ENCODE measurements around the gene KPNA5.

DNA sequence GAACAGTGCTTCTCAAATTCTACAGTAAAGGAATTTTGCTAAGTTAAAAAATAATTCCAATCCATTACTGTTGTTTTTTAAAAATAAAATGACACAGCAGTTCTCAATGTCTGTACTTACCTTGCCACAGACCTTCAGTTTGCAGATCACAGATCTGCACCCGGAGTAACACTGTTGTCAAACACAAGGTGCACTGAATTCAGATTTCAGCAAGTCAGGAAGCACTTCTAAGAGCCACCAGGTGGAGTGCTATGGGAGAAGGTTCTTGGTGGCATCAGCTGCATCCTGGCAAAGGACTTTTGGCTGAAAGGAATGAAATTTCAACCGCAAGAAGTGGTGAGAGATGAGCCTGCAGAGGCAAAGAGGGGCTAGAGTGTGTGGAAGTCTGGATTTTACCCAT is 47.3 kb upstream of the KPNA5 start:
- no peak for TF ChIP-seq EZH2 (IDR thresholded peaks at IDR 0.05; ENCODE audit: borderline replicate concordance, insufficient read depth, low read length, poor library complexity, severe bottlenecking)
- no peak for TF ChIP-seq SMC3 (conservative IDR thresholded peaks at IDR 0.05; ENCODE audit: poor library complexity)
- TF ChIP-seq, protein P1, sequence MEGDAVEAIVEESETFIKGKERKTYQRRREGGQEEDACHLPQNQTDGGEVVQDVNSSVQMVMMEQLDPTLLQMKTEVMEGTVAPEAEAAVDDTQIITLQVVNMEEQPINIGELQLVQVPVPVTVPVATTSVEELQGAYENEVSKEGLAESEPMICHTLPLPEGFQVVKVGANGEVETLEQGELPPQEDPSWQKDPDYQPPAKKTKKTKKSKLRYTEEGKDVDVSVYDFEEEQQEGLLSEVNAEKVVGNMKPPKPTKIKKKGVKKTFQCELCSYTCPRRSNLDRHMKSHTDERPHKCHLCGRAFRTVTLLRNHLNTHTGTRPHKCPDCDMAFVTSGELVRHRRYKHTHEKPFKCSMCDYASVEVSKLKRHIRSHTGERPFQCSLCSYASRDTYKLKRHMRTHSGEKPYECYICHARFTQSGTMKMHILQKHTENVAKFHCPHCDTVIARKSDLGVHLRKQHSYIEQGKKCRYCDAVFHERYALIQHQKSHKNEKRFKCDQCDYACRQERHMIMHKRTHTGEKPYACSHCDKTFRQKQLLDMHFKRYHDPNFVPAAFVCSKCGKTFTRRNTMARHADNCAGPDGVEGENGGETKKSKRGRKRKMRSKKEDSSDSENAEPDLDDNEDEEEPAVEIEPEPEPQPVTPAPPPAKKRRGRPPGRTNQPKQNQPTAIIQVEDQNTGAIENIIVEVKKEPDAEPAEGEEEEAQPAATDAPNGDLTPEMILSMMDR (IDR thresholded peaks at IDR 0.05; ENCODE audit: poor library complexity, severe bottlenecking): peak; percentile 14
- no peak for TF ChIP-seq EP300 (conservative IDR thresholded peaks at IDR 0.05; ENCODE audit: poor library complexity, severe bottlenecking)
- TF ChIP-seq POLR2AphosphoS5 (IDR thresholded peaks at IDR 0.05): no peak
- TF ChIP-seq MXI1 (conservative IDR thresholded peaks at IDR 0.05; ENCODE audit: poor library complexity, severe bottlenecking): no peak
- TF ChIP-seq TAF1 (IDR thresholded peaks at IDR 0.05; ENCODE audit: low read depth): no peak
- no peak for TF ChIP-seq RAD21 (conservative IDR thresholded peaks at IDR 0.05)
- TF ChIP-seq, protein P2, sequence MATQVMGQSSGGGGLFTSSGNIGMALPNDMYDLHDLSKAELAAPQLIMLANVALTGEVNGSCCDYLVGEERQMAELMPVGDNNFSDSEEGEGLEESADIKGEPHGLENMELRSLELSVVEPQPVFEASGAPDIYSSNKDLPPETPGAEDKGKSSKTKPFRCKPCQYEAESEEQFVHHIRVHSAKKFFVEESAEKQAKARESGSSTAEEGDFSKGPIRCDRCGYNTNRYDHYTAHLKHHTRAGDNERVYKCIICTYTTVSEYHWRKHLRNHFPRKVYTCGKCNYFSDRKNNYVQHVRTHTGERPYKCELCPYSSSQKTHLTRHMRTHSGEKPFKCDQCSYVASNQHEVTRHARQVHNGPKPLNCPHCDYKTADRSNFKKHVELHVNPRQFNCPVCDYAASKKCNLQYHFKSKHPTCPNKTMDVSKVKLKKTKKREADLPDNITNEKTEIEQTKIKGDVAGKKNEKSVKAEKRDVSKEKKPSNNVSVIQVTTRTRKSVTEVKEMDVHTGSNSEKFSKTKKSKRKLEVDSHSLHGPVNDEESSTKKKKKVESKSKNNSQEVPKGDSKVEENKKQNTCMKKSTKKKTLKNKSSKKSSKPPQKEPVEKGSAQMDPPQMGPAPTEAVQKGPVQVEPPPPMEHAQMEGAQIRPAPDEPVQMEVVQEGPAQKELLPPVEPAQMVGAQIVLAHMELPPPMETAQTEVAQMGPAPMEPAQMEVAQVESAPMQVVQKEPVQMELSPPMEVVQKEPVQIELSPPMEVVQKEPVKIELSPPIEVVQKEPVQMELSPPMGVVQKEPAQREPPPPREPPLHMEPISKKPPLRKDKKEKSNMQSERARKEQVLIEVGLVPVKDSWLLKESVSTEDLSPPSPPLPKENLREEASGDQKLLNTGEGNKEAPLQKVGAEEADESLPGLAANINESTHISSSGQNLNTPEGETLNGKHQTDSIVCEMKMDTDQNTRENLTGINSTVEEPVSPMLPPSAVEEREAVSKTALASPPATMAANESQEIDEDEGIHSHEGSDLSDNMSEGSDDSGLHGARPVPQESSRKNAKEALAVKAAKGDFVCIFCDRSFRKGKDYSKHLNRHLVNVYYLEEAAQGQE (IDR thresholded peaks at IDR 0.05; ENCODE audit: borderline replicate concordance): no peak

All from neural cell (in vitro differentiated cells).